Activated T-cell treated with anti-CD3 and anti-CD28 coated beads, Interleukin-2, amount 50 U/mL, for 1 hour (primary cell): ENCODE measurements around the gene VTI1A.
"Not testable (repeated sequence)": the region's sequence is repeated elsewhere in the genome, so short reads cannot be mapped to it uniquely, and the experiment has no call there.

Source experiments
- DNase-seq: peaks from one replicate; pipeline ENCODE4 v3.0.0-alpha.2; 2020

Gene VTI1A

GRCh38 chr10:112552593-112553110 lies 105.6 kb downstream of the VTI1A start:
- no peak for DNase-seq

- no peak for DNase-seq
Measured at GRCh38 chr10:112553315-112553714, 106.3 kb downstream of the VTI1A start.

- no peak for DNase-seq
Measured at GRCh38 chr10:112554263-112554662, 107.2 kb downstream of the VTI1A start.

GRCh38 chr10:112557197-112557596 lies 110.2 kb downstream of the VTI1A start:
- no peak for DNase-seq

GRCh38 chr10:112558476-112559142 lies 111.6 kb downstream of the VTI1A start:
- no peak for DNase-seq

- no peak for DNase-seq
Measured at GRCh38 chr10:112559349-112559748, 112.3 kb downstream of the VTI1A start.

GRCh38 chr10:112562122-112562521 lies 115.1 kb downstream of the VTI1A start:
- no peak for DNase-seq

- DNase-seq, result no peak
Measured at GRCh38 chr10:112562809-112563663, 116.0 kb downstream of the VTI1A start.

- no peak for DNase-seq
Measured at GRCh38 chr10:112564337-112564736, 117.3 kb downstream of the VTI1A start.

- DNase-seq, result no peak
Measured at GRCh38 chr10:112565434-112566053, 118.5 kb downstream of the VTI1A start.

- DNase-seq, result no peak
Measured at GRCh38 chr10:112570585-112570984, 123.6 kb downstream of the VTI1A start.

GRCh38 chr10:112579578-112579977 lies 132.6 kb downstream of the VTI1A start:
- no peak for DNase-seq

GRCh38 chr10:112580267-112580666 lies 133.3 kb downstream of the VTI1A start:
- DNase-seq, result no peak

- no peak for DNase-seq
Measured at GRCh38 chr10:112581921-112582320, 134.9 kb downstream of the VTI1A start.

GRCh38 chr10:112583236-112583939 lies 136.4 kb downstream of the VTI1A start:
- no peak for DNase-seq

GRCh38 chr10:112584276-112584675 lies 137.3 kb downstream of the VTI1A start:
- DNase-seq, result no peak

- DNase-seq, result no peak
Measured at GRCh38 chr10:112585126-112585525, 138.1 kb downstream of the VTI1A start.

GRCh38 chr10:112585960-112586359 lies 138.9 kb downstream of the VTI1A start:
- DNase-seq, result no peak

GRCh38 chr10:112587729-112588128 lies 140.7 kb downstream of the VTI1A start:
- DNase-seq, result no peak

GRCh38 chr10:112588225-112588990 lies 141.4 kb downstream of the VTI1A start:
- no peak for DNase-seq

GRCh38 chr10:112589081-112589480 lies 142.1 kb downstream of the VTI1A start:
- DNase-seq, result no peak

GRCh38 chr10:112590786-112591185 lies 143.8 kb downstream of the VTI1A start:
- DNase-seq, result not testable (repeated sequence)
